HL-60 (cell line): ENCODE results near the gene DAZAP1.
A peak's percentile ranks its signal among the peaks of the same experiment; 100 is the strongest.
"Not testable (repeated sequence)": the region's sequence is repeated elsewhere in the genome, so short reads cannot be mapped to it uniquely, and the experiment has no call there.

Source experiments
- DNase-seq, 2 experiments: peaks; one replicate each; pipeline ENCODE4 v3.0.0-alpha.2; 2010 to 2020; ENCODE audit warnings: low read depth in 1 of 2, low spot score in 1 of 2
- H3K27ac ChIP-seq: fragments of 250-450 bp; sonication (Bioruptor Pico); replicated peaks from 2 replicates; pipeline ENCODE4 v1.5.1; 2020; ENCODE audit warnings: mild to moderate bottlenecking, moderate library complexity
- H3K27me3 ChIP-seq: fragments of 250-450 bp; sonication (Bioruptor Pico); 2 replicates; pipeline ENCODE4 v1.5.1; 2021; ENCODE audit warnings: mild to moderate bottlenecking, moderate library complexity; ENCODE audit not compliant: insufficient read depth, poor library complexity, severe bottlenecking
- H3K4me3 ChIP-seq: replicated peaks from 2 replicates; pipeline ENCODE4 v1.5.1; 2011; ENCODE audit warnings: mild to moderate bottlenecking, control low read depth, low read length; ENCODE audit not compliant: insufficient read depth
- CTCF ChIP-seq: IDR thresholded peaks from one replicate; pipeline ENCODE4 v1.5.1; 2011; ENCODE audit warnings: low read length, control low read depth, inconsistent platforms; ENCODE audit not compliant: insufficient read depth
- GABPA ChIP-seq: IDR thresholded peaks from 2 replicates; pipeline ENCODE4 v1.6.1; 2012; ENCODE audit warnings: low read depth
- POLR2AphosphoS5 ChIP-seq: IDR thresholded peaks from 2 replicates; pipeline ENCODE4 v1.6.1; 2012; ENCODE audit warnings: low read depth
- REST ChIP-seq: IDR thresholded peaks from 2 replicates; pipeline ENCODE4 v1.6.1; 2012; ENCODE audit warnings: low read depth; ENCODE audit not compliant: insufficient replicate concordance
- SPI1 ChIP-seq: IDR thresholded peaks from 2 replicates; pipeline ENCODE4 v1.6.1; 2012; ENCODE audit warnings: low read depth, mild to moderate bottlenecking, borderline replicate concordance

Gene DAZAP1

GRCh38 chr19:1474765-1475351 lies 67.5 kb downstream of the DAZAP1 start:
- TF ChIP-seq CTCF (no peak), GABPA (no peak), POLR2AphosphoS5 (no peak), SPI1 (no peak), REST (no peak)
- H3K4me3 ChIP-seq, result no peak overlapping the region
- DNase-seq, result no peak
- no peak overlapping the region for H3K27ac ChIP-seq
- peaks cover 25% of the 10 kb centered on the region for H3K27me3 ChIP-seq

GRCh38 chr19:1475751-1476437 lies 68.5 kb downstream of the DAZAP1 start:
- H3K27me3 ChIP-seq, result peaks cover 15% of the 10 kb centered on the region
- TF ChIP-seq REST (no peak), CTCF (no peak), POLR2AphosphoS5 (no peak), GABPA (no peak), SPI1 (no peak)
- DNase-seq, result no peak
- no peak overlapping the region for H3K27ac ChIP-seq
- no peak overlapping the region for H3K4me3 ChIP-seq

- not testable (repeated sequence) for H3K27ac ChIP-seq, H3K4me3 ChIP-seq, H3K27me3 ChIP-seq, DNase-seq
Observed at GRCh38 chr19:1477056-1477455, 69.7 kb downstream of the DAZAP1 start.

GRCh38 chr19:1478934-1479707 lies 71.7 kb downstream of the DAZAP1 start, which contains the start of gene C19orf25:
C19orf25 (minus strand) TSS chr19:1479215; CDS start chr19:1478903, 312 bp downstream.
- DNase-seq, result peak; percentile 92 to 96
- TF ChIP-seq POLR2AphosphoS5, result peak; percentile 78; the same call in 1 of the 2 replicates
- no peak for TF ChIP-seq CTCF
- TF ChIP-seq GABPA, result peak; percentile 78
- TF ChIP-seq SPI1, result peak; percentile 20; the same call in 1 of the 2 replicates
- peak; percentile 33 for TF ChIP-seq REST
- H3K4me3 ChIP-seq, result peak within 1 kb of the TSS; percentile 99
- no peaks in the 10 kb centered on the region for H3K27me3 ChIP-seq
- H3K27ac ChIP-seq, result peak within 1 kb of the TSS; percentile 81
